A549 (cell line): ENCODE data around the gene TNNI3. TPM values are rescaled to one million over a fixed set of nuclear protein-coding genes. Genes with fewer than 3 reads are reported as not detected.
A peak's percentile ranks its signal among the peaks of the same experiment; 100 is the strongest.

Experiments used
- ATAC-seq, 2 experiments: fragments of 200-7000 bp in 1 of 2; fragments of >200 bp in 1 of 2; cut with Nextera tagmentation in 1 of 2; cut with Tn5 transposase in 1 of 2; 3 replicates each; pipeline versions ENCODE4 v1.8.0 to v1.9.1; 2018 to 2020; ENCODE audit warnings: mild to moderate bottlenecking in 1 of 2, moderate library complexity in 1 of 2
- CTCF ChIA-PET: fragments of 300-600 bp; sonication (Branson Sonifier 250); formaldehyde crosslinking; extraction: SDS; loops from one replicate; lab custom pipeline; 2021; ENCODE audit warnings: antibody characterized with exemption, inconsistent platforms; lab: Yijun Ruan, JAX
- POLR2A ChIA-PET: fragments of 350-600 bp; formaldehyde crosslinking; extraction: SDS; loops from one replicate; lab custom pipeline; 2021; ENCODE audit warnings: antibody characterized with exemption, inconsistent platforms; lab: Yijun Ruan, JAX
- DNase-seq, 2 experiments: peaks; one replicate each; pipeline versions ENCODE4 v3.0.0 to v3.0.0-alpha.2; 2011 to 2016; ENCODE audit warnings: low read depth in 1 of 2, low spot score in 1 of 2
- FAIRE-seq: peaks from 2 replicates; lab custom pipeline; 2011; peaks lifted over from hg19 to GRCh38; lab: Jason Lieb, UNC
- H3K27ac ChIP-seq, 2 experiments: fragments of >200 bp; sonication (Bioruptor Twin); formaldehyde crosslinking; 3 replicates each; pipeline ENCODE4 v1.5.1; 2016 to 2017
- H3K4me1 ChIP-seq: fragments of >200 bp; sonication (Bioruptor Twin); formaldehyde crosslinking; 3 replicates; pipeline ENCODE4 v1.6.1; 2016
- H3K4me2 ChIP-seq: fragments of >200 bp; sonication (Bioruptor Twin); formaldehyde crosslinking; 3 replicates; pipeline ENCODE4 v1.6.1; 2016
- H3K4me3 ChIP-seq: fragments of >200 bp; sonication (Bioruptor Twin); formaldehyde crosslinking; 3 replicates; pipeline ENCODE4 v1.5.1; 2016
- H3K9me3 ChIP-seq: fragments of >200 bp; sonication (Bioruptor Twin); formaldehyde crosslinking; 3 replicates; pipeline ENCODE4 v1.6.1; 2016
- ATOH8 ChIP-seq: fragments of 250-450 bp; sonication (Bioruptor Pico); IDR thresholded peaks from 2 replicates; pipeline ENCODE4 v1.5.0; 2020; ENCODE audit warnings: low read depth, mild to moderate bottlenecking, moderate library complexity
- BHLHE40 ChIP-seq: IDR thresholded peaks from 2 replicates; pipeline ENCODE4 v1.6.1; 2012; ENCODE audit warnings: low read depth, low read length, inconsistent platforms
- CEBPB ChIP-seq, 2 experiments: fragments of >200 bp in 1 of 2; sonication (Bioruptor Twin) in 1 of 2; formaldehyde crosslinking in 1 of 2; IDR thresholded peaks; 2 replicates each; pipeline ENCODE4 v1.6.1; 2012 to 2016
- E2F6 ChIP-seq: IDR thresholded peaks from 2 replicates; pipeline ENCODE4 v1.6.1; 2012; ENCODE audit warnings: low read depth, borderline replicate concordance
- FOSL2 ChIP-seq, 2 experiments: fragments of 450-650 bp in 1 of 2; fragments of >200 bp in 1 of 2; sonication (Bioruptor Twin) in 1 of 2; formaldehyde crosslinking; IDR thresholded peaks; 2 replicates each; pipeline versions ENCODE4 v1.5.0 to v1.6.1; 2016 to 2020; ENCODE audit warnings: mild to moderate bottlenecking in 1 of 2, moderate library complexity in 1 of 2
- HEYL ChIP-seq: fragments of 250-450 bp; sonication (Bioruptor Pico); IDR thresholded peaks from 2 replicates; pipeline ENCODE4 v1.8.0; 2021; ENCODE audit warnings: mild to moderate bottlenecking, moderate library complexity
- HOXA7 ChIP-seq: fragments of 250-450 bp; sonication (Bioruptor Pico); IDR thresholded peaks from 2 replicates; pipeline ENCODE4 v1.5.0; 2020; ENCODE audit warnings: mild to moderate bottlenecking, moderate library complexity
- JUNB ChIP-seq: fragments of >200 bp; sonication (Bioruptor Twin); formaldehyde crosslinking; IDR thresholded peaks from 2 replicates; pipeline ENCODE4 v1.6.1; 2016
- MAFK ChIP-seq: fragments of 450-650 bp; IDR thresholded peaks from 2 replicates; pipeline ENCODE4 v1.6.1; 2014; ENCODE audit not compliant: partially characterized antibody
- MAX ChIP-seq: IDR thresholded peaks from 2 replicates; pipeline ENCODE4 v1.6.1; 2012
- NFE2L2 ChIP-seq: fragments of 150-350 bp; conservative IDR thresholded peaks from 2 replicates; pipeline ENCODE4 v1.6.1; 2014; ENCODE audit warnings: low read length
- POLR2AphosphoS2 ChIP-seq: conservative IDR thresholded peaks from 2 replicates; pipeline ENCODE4 v1.6.1; 2012; ENCODE audit warnings: low read length, improper control_type of control experiment, inconsistent platforms
- RAD21 ChIP-seq, 2 experiments: fragments of >200 bp in 1 of 2; sonication (Bioruptor Twin) in 1 of 2; formaldehyde crosslinking in 1 of 2; IDR thresholded peaks in 1 of 2; conservative IDR thresholded peaks in 1 of 2; 2 replicates in 1 of 2; 3 replicates in 1 of 2; pipeline ENCODE4 v1.6.1; 2012 to 2018; ENCODE audit warnings: inconsistent platforms in 1 of 2
- RCOR1 ChIP-seq: fragments of 150-350 bp; IDR thresholded peaks from 2 replicates; pipeline ENCODE4 v1.6.1; 2014; ENCODE audit warnings: antibody characterized with exemption, low read length, low read depth
- RFX5 ChIP-seq: fragments of 450-650 bp; IDR thresholded peaks from 2 replicates; pipeline ENCODE4 v1.7.1; 2014; ENCODE audit warnings: antibody characterized with exemption, mild to moderate bottlenecking, moderate library complexity
- RNF2 ChIP-seq: fragments of 200-600 bp; sonication (generic); IDR thresholded peaks from 2 replicates; pipeline ENCODE4 v1.6.1; 2016; ENCODE audit warnings: low read depth, mild to moderate bottlenecking, antibody characterized with exemption, moderate library complexity, borderline replicate concordance
- SMC3 ChIP-seq: fragments of >200 bp; sonication (Bioruptor Twin); formaldehyde crosslinking; IDR thresholded peaks from 3 replicates; pipeline ENCODE4 v1.6.1; 2018; ENCODE audit warnings: inconsistent platforms
- SREBF2 ChIP-seq: fragments of 450-650 bp; IDR thresholded peaks from 2 replicates; pipeline ENCODE4 v1.6.1; 2014; ENCODE audit warnings: mild to moderate bottlenecking, moderate library complexity
- TFCP2L1 ChIP-seq: fragments of 250-450 bp; sonication (Bioruptor Pico); IDR thresholded peaks from 2 replicates; pipeline ENCODE4 v1.5.0; 2021; ENCODE audit warnings: mild to moderate bottlenecking
- ZFP36 ChIP-seq: fragments of 450-650 bp; IDR thresholded peaks from 2 replicates; pipeline ENCODE4 v1.6.1; 2014; ENCODE audit warnings: borderline replicate concordance; ENCODE audit not compliant: partially characterized antibody
- WGBS: methylation state at CpG from one replicate; pipeline ENCODE4 v1.1.6; 2017; ENCODE audit errors: missing lambda C conversion rate; 5-methylcytosine and 5-hydroxymethylcytosine counted together
- polyA plus RNA-seq, 4 experiments: library from polyadenylated mRNA; depleted of rRNA in 3 of 4; stranded (reverse); fragments of >200 nt; fragmentation: RNase III in 1 of 4; extraction: RNeasy Plus Mini Kit Qiagen cat#74134 plus additional on column Dnase treatment in 1 of 4; gene quantifications; 2 replicates in 3 of 4; 3 replicates in 1 of 4; pipeline ENCODE4 v1.2.3, GENCODE V29; 2011 to 2017
- TF ChIP-seq, protein P1 (sequence below): fragments of >200 bp; sonication (Bioruptor Twin); formaldehyde crosslinking; IDR thresholded peaks from 3 replicates; pipeline ENCODE4 v1.6.1; 2016

TNNI3 gene
- polyA plus RNA-seq, 2 of the 4 experiments (the other 2 are of a cell fraction), result 6.5 to 7.8 TPM

DNA sequence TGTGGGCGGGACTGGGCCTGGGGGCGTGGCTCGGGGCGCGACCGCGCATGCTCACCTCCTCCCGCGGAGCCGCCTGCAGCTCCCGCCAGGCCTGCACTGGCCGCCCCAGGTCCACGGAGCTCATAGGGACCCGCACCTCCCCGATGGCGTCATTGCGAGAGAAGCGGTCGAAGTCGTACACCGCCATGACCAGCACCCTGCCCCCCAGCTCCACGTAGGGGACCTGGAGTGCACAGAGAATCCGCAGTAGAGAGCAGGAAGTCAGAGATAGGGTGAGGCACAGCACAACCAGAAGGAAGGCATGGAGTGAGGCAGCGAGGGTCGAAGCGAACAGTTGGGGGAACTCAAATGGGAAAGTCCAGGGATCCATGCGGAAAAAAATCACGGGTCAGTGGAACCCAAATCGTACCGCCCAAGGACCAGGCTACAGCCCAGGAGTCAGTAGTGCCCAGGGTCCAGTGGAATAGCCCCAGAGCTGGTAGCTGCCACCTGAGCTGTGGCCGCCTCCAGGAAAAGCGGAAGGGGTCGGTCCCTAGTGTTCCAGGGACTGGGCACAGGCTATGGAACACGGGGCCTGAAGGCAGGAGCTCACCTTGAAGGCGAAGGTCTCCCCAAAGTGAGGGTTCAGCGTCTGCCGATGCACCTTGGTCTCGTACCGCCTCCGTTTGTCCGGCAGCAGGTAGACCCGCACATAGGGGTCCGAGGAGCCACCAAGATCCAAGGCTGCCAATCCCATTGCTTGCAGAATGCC, 17.8 kb upstream of the TNNI3 start:
- H3K9me3 ChIP-seq, result no peaks in the 10 kb centered on the region
- TF ChIP-seq BHLHE40 (no peak), RFX5 (no peak), ZFP36 (no peak), CEBPB (IDR thresholded peaks at IDR 0.05) (no peak), SREBF2 (no peak), HEYL (CRISPR knock-in tag) (no peak), RAD21 (conservative IDR thresholded peaks at IDR 0.05 in 1 of 2, IDR thresholded peaks at IDR 0.05 in 1 of 2) (no peak), FOSL2 (IDR thresholded peaks at IDR 0.05) (no peak), FOSL2 (CRISPR knock-in tag; IDR thresholded peaks at IDR 0.05) (no peak), SMC3 (no peak), HOXA7 (CRISPR knock-in tag) (no peak), MAFK (no peak), NFE2L2 (no peak), RNF2 (no peak), TFCP2L1 (CRISPR knock-in tag) (no peak), JUNB (no peak), RCOR1 (no peak)
- no peak overlapping the region for H3K27ac ChIP-seq
- POLR2A ChIA-PET, result interaction anchor here (0.9 to 1.7 kb wide), 3 partner anchors 18 to 208 kb away, joined by 3 to 4 read pairs (median 3); partner anchors contain the start of gene PPP6R1
- CTCF ChIA-PET, result interaction anchor here (0.8 to 10.0 kb wide), 11 partner anchors 8 to 329 kb away, joined by 3 to 64 read pairs (median 5); partner anchors contain the start of gene DNAAF3
- DNase-seq, result no peak
- peaks cover 25% of the 10 kb centered on the region for H3K4me1 ChIP-seq
- no peak overlapping the region for H3K4me3 ChIP-seq
- no peak overlapping the region for H3K4me2 ChIP-seq
- no peak for FAIRE-seq
- WGBS, result 70% methylated on average over 42 of the region's 43 CpGs
- ATAC-seq, result no peak

GRCh38 chr19:55174425-55175116, 17.0 kb upstream of the TNNI3 start:
- TF ChIP-seq E2F6, result peak; percentile 41; the same call in 1 of the 2 replicates
- TF ChIP-seq MAX, result no peak
- TF ChIP-seq, protein P1, sequence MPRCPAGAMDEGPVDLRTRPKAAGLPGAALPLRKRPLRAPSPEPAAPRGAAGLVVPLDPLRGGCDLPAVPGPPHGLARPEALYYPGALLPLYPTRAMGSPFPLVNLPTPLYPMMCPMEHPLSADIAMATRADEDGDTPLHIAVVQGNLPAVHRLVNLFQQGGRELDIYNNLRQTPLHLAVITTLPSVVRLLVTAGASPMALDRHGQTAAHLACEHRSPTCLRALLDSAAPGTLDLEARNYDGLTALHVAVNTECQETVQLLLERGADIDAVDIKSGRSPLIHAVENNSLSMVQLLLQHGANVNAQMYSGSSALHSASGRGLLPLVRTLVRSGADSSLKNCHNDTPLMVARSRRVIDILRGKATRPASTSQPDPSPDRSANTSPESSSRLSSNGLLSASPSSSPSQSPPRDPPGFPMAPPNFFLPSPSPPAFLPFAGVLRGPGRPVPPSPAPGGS, result no peak
- no peak for TF ChIP-seq ATOH8 (CRISPR knock-in tag)
- no peak for TF ChIP-seq POLR2AphosphoS2
- TF ChIP-seq ZFP36, result no peak
- H3K27ac ChIP-seq, result peak overlapping the region in 1 of 2 experiments; percentile 6; a peak in 1 of 6 replicates
- no peak for FAIRE-seq
- H3K4me3 ChIP-seq, result no peak overlapping the region; the same call in 2 of the 3 replicates
- WGBS, result 58% methylated on average over 20 of the region's 21 CpGs
- no peaks in the 10 kb centered on the region for H3K9me3 ChIP-seq
- DNase-seq, result no peak
- peaks cover 18% of the 10 kb centered on the region for H3K4me1 ChIP-seq
- ChIA-PET CTCF (interaction anchor here (1.0 to 10.0 kb wide), 11 partner anchors 8 to 293 kb away, joined by 3 to 64 read pairs (median 4); partner anchors contain the start of gene DNAAF3), POLR2A (interaction anchor here (0.5 to 1.7 kb wide), 3 partner anchors 19 to 85 kb away, joined by 3 to 4 read pairs (median 4); partner anchors contain the start of gene PPP6R1)
- peak overlapping the region; percentile 82 for H3K4me2 ChIP-seq
- no peak for ATAC-seq
